ENCODE results near the gene PRKG2. TPM values are rescaled to one million over a fixed set of nuclear protein-coding genes. Genes with fewer than 3 reads are reported as not detected.

Gene PRKG2
- total and polyA plus RNA-seq, 2 of the 13 experiments (the other 11 are each of a cell fraction or from before 2014, with no cell fraction given), result 0.04 TPM

DNA sequence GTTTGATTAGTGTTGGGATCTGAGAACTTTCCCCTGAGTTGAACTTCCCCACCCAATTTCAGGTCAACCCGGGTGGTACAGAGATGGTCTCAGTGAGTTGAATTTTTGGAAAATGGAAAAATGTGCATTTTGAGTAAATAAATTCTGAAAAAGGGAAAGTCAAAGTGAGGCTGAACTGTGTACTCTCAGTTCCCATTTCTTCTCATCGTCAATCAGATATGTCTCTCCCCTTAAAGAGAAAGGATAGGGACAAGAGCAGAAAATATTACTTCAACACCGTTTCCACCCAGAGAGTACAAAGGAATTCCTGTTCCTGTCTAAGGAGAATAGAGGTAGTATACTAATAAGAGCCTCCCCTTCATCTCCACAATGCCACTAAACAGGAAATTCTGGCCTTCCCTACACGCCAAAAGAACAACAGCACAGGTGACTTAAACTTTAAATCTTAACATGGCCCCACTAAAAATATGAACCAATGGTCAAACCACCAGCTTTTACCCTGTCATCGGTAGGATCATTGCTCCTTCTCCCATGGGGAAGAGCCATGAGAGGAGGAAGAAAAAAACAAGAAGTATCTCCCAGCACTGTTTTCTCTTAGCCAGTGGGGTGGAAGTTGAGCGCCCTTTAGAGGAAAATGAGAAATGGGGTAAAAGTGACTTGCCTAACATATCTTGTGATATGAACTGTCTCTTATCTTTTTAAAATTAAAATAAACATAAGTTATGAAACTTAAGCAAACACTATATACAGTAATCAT, 154.3 kb downstream of the PRKG2 start:
- H4K20me1 ChIP-seq (ENCODE audit: insufficient read depth, low read length), result no peaks in the 10 kb centered on the region
- in situ Hi-C loops (cut with HindIII; ENCODE audit: extremely low pct_ligation_motif_present, low pct_unique_long_range_greater_than_20kb), result no loop called here
- no peak for DNase-seq (ENCODE audit: low spot score)
- H3K9me3 ChIP-seq (ENCODE audit: low read length), result no peaks in the 10 kb centered on the region
- no peak overlapping the region for H2AFZ ChIP-seq (ENCODE audit: low read length)
- no peak for ATAC-seq
- H3K36me3 ChIP-seq (replicated peaks in 1 of 2; ENCODE audit: control insufficient read depth in 1 of 2, insufficient read depth in 2 of 2, low read length in 2 of 2), result no peaks in the 10 kb centered on the region
- CTCF ChIA-PET (ENCODE audit: low intra/inter-chr PET ratio, low total read pairs), result no interaction called here
- peaks cover 7% of the 10 kb centered on the region; the same call in 1 of the 2 replicates for H3K4me1 ChIP-seq (ENCODE audit: insufficient read depth, low read length)
- no peaks in the 10 kb centered on the region for H3K27me3 ChIP-seq (ENCODE audit: control insufficient read depth in 1 of 2, insufficient read depth in 2 of 2, low read length in 2 of 2)
- no peak overlapping the region for H3K4me2 ChIP-seq (ENCODE audit: low read depth, low read length)
- no peak overlapping the region for H3K4me3 ChIP-seq (replicated peaks in 1 of 3; ENCODE audit: insufficient read depth in 1 of 3, low read depth in 2 of 3, low read length in 3 of 3)
- H3K79me2 ChIP-seq (ENCODE audit: insufficient read depth, low read length), result no peaks in the 10 kb centered on the region
- no peak overlapping the region for H3K9ac ChIP-seq (ENCODE audit: insufficient read depth, low read depth, low read length)
- intact Hi-C loops (cut with micrococcal nuclease; ENCODE audit: unreplicated experiment), result no loop called here
- POLR2A ChIA-PET, result no interaction called here
- 35% methylated on average over 6 of the region's 6 CpGs for WGBS (ENCODE audit: low lambda C conversion rate)
- no peak for FAIRE-seq
- BruUV-seq (replicated peaks), result no TSS peak
- no peak overlapping the region for H3K27ac ChIP-seq (ENCODE audit: extremely low read length, insufficient read depth, low read length)
- TF ChIP-seq SP140L (CRISPR knock-in tag; IDR thresholded peaks at IDR 0.05; ENCODE audit: borderline replicate concordance), result no peak
- no peak for TF ChIP-seq ZNF337 (CRISPR knock-in tag; IDR thresholded peaks at IDR 0.05; ENCODE audit: borderline replicate concordance, low read depth)
- TF ChIP-seq, protein P1, sequence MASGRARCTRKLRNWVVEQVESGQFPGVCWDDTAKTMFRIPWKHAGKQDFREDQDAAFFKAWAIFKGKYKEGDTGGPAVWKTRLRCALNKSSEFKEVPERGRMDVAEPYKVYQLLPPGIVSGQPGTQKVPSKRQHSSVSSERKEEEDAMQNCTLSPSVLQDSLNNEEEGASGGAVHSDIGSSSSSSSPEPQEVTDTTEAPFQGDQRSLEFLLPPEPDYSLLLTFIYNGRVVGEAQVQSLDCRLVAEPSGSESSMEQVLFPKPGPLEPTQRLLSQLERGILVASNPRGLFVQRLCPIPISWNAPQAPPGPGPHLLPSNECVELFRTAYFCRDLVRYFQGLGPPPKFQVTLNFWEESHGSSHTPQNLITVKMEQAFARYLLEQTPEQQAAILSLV (CRISPR knock-in tag; IDR thresholded peaks at IDR 0.05; ENCODE audit: borderline replicate concordance), result no peak
- no peak for TF ChIP-seq ZNF775 (CRISPR knock-in tag; IDR thresholded peaks at IDR 0.05; ENCODE audit: borderline replicate concordance)
- TF ChIP-seq ELK4 (CRISPR knock-in tag; IDR thresholded peaks at IDR 0.05; ENCODE audit: borderline replicate concordance), result no peak
- TF ChIP-seq ZNF564 (CRISPR knock-in tag; IDR thresholded peaks at IDR 0.05), result no peak
- TF ChIP-seq ZNF709 (CRISPR knock-in tag; IDR thresholded peaks at IDR 0.05), result no peak
- no peak for TF ChIP-seq ZBTB42 (CRISPR knock-in tag; IDR thresholded peaks at IDR 0.05)
- no peak for TF ChIP-seq PCBP2 (optimal IDR thresholded peaks at IDR 0.05; ENCODE audit: low read depth, low read length, poor library complexity, severe bottlenecking)
- TF ChIP-seq ZNF383 (CRISPR knock-in tag; IDR thresholded peaks at IDR 0.05; ENCODE audit: borderline replicate concordance), result no peak
- TF ChIP-seq KDM6A (CRISPR knock-in tag; IDR thresholded peaks at IDR 0.05; ENCODE audit: low read depth), result no peak
- TF ChIP-seq, protein P2, sequence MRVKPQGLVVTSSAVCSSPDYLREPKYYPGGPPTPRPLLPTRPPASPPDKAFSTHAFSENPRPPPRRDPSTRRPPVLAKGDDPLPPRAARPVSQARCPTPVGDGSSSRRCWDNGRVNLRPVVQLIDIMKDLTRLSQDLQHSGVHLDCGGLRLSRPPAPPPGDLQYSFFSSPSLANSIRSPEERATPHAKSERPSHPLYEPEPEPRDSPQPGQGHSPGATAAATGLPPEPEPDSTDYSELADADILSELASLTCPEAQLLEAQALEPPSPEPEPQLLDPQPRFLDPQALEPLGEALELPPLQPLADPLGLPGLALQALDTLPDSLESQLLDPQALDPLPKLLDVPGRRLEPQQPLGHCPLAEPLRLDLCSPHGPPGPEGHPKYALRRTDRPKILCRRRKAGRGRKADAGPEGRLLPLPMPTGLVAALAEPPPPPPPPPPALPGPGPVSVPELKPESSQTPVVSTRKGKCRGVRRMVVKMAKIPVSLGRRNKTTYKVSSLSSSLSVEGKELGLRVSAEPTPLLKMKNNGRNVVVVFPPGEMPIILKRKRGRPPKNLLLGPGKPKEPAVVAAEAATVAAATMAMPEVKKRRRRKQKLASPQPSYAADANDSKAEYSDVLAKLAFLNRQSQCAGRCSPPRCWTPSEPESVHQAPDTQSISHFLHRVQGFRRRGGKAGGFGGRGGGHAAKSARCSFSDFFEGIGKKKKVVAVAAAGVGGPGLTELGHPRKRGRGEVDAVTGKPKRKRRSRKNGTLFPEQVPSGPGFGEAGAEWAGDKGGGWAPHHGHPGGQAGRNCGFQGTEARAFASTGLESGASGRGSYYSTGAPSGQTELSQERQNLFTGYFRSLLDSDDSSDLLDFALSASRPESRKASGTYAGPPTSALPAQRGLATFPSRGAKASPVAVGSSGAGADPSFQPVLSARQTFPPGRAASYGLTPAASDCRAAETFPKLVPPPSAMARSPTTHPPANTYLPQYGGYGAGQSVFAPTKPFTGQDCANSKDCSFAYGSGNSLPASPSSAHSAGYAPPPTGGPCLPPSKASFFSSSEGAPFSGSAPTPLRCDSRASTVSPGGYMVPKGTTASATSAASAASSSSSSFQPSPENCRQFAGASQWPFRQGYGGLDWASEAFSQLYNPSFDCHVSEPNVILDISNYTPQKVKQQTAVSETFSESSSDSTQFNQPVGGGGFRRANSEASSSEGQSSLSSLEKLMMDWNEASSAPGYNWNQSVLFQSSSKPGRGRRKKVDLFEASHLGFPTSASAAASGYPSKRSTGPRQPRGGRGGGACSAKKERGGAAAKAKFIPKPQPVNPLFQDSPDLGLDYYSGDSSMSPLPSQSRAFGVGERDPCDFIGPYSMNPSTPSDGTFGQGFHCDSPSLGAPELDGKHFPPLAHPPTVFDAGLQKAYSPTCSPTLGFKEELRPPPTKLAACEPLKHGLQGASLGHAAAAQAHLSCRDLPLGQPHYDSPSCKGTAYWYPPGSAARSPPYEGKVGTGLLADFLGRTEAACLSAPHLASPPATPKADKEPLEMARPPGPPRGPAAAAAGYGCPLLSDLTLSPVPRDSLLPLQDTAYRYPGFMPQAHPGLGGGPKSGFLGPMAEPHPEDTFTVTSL (CRISPR knock-in tag; IDR thresholded peaks at IDR 0.05; ENCODE audit: borderline replicate concordance), result no peak
- no peak for TF ChIP-seq SRSF4 (IDR thresholded peaks at IDR 0.05; ENCODE audit: low read depth, low read length, poor library complexity, severe bottlenecking)
- TF ChIP-seq KDM4B (CRISPR knock-in tag; IDR thresholded peaks at IDR 0.05), result no peak
- no peak for TF ChIP-seq PHF20 (CRISPR knock-in tag; IDR thresholded peaks at IDR 0.05)
- TF ChIP-seq ZNF431 (CRISPR knock-in tag; IDR thresholded peaks at IDR 0.05; ENCODE audit: borderline replicate concordance, low read depth), result no peak
- TF ChIP-seq ELF1 (CRISPR knock-in tag; IDR thresholded peaks at IDR 0.05), result no peak
